ENCODE results near the gene MED26.

Gene MED26

GRCh38 chr19:16536130-16536529, 91.9 kb downstream of the MED26 start:
- DNase-seq (ENCODE audit: low spot score) = no peak

DNA sequence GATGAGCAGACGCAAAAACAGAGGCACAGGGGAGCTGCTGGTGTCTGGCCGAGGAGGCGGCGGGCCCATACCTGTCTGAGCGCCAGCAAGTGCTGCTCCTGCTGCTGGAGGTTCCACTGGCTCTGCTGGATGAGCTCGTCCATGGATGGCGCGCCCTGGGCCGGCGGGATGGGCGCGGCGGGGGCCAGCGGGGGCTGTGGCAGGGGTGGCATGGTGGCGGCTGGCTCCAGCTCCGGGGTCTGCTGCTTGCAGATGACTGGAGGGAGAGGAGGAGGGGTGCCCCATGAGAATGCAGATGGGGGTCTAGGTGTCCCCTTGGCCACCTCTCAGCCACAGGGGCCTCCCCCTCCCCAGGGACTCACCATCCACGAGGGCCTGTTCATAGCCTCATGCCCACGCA, 92.6 kb downstream of the MED26 start:
- no peak for DNase-seq (ENCODE audit: low spot score)

DNA sequence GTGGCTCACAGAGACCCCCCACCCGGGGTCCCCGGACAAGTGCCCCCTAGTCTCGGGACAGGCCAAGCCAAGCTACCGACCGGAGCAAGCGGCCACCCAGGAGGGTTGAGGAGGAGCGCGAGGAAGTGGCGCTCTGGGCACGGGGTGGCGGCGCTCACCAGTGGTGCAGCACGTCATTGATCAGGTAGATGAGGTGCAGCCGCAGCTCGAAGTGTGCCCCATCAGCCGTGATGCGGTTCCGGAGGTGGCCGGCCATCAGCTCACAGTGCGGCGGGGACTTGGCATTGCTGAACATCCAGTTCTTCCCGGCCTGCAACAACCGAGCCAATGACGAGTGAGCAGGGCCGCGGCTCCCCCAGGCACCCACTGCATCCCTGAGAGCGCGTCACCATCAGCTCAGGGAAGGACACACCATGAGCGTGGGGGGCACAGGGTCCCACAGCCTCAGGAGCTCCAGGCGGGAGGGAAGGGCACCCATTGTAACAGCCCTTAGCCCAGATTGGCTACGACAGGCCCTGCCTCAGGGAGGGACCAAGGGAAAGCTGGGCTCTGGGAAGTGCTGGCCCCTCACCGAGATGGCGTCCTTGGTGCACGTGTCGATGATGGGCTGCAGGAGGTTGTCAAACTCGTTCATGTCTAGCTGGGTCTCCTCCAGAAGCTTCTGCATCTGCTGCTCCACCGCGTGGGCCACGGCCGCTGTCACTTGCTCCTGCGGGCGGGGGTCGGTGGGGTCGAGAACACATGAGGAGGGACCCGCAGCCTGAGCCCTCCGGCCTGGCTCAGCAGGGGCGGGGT, 95.4 kb downstream of the MED26 start:
- DNase-seq (ENCODE audit: low spot score) = no peak

GRCh38 chr19:16531380-16531669, 96.7 kb downstream of the MED26 start:
- no peak for DNase-seq (ENCODE audit: low spot score)

GRCh38 chr19:16530540-16531379, 97.2 kb downstream of the MED26 start:
- DNase-seq (ENCODE audit: low spot score) = no peak

DNA sequence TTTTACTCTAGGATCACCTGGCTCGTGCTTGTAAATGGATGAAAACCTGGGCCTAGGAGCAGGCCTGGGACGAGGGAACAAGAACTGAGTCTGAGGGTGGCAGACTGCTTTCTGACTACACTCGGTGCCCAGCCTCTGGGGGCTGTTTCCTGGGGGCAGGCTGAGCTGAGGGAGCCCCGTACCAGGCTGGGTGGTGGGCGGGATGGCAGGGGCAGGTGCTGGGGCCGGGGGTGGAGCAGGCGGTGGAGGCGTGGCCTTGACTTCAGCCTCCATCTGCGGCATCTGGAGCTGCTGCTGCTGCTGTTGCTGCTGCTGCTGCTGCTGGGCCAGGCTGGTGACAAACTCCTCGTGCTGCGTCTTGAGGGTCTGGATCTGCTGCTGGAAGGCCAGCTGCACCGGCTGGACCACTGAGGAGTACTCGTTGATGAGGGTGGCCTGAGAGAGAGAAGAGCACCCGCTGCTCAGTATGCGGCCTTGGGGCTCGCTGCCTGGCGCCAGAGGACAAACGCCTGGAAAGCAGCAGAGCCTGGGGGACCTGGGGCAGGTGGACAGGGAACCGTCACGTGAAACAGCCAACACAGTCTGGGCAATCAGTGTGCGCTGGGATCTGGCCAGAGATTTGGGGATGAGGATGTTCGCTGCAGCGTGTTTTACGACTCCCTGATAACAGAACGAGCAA, 98.4 kb downstream of the MED26 start:
- DNase-seq (ENCODE audit: low spot score) = no peak

GRCh38 chr19:16527971-16528521, 100.0 kb downstream of the MED26 start:
- peak; percentile 36 for DNase-seq (ENCODE audit: low spot score)

DNA sequence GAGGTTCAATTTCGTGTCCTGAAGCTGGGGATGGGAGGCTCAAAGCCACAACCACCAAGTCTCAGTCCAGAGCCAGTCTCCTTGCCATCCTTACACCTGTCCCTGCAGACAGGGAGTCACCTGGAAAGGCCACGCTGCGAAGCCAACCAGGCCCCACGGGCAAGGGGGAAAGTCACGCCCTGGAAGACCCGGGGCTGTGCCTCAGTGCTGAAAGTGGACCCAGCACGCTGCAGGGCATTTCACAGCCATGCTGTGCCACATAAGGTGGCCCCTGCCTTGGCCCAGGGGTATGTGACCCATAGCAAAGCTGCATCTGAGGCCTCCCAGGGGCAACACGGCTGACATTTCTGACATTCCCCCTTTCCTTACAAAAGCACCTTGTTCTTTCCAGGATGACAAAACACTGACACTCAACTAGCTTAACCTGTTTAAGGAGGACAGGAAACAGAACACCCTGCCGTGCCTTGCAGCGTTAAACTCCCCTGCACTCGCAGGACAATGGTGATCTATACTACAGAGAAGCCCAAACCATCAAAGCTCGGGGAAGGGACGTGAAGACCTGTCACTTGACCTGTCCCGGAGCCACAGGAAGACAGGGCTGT, 100.6 kb downstream of the MED26 start:
- no peak for DNase-seq (ENCODE audit: low spot score)

GRCh38 chr19:16525751-16526481, 102.1 kb downstream of the MED26 start:
- no peak for DNase-seq (ENCODE audit: low spot score)

- DNase-seq (ENCODE audit: low spot score) = no peak
These were observed 102.8 kb downstream of the MED26 start for GRCh38 chr19:16524991-16525734.

Measured in CD4-positive, alpha-beta T cell treated with Interleukin-6 at 100 ng/mL for 8 hours (primary cell).